ENCODE results near the gene RAB3D.

DNA sequence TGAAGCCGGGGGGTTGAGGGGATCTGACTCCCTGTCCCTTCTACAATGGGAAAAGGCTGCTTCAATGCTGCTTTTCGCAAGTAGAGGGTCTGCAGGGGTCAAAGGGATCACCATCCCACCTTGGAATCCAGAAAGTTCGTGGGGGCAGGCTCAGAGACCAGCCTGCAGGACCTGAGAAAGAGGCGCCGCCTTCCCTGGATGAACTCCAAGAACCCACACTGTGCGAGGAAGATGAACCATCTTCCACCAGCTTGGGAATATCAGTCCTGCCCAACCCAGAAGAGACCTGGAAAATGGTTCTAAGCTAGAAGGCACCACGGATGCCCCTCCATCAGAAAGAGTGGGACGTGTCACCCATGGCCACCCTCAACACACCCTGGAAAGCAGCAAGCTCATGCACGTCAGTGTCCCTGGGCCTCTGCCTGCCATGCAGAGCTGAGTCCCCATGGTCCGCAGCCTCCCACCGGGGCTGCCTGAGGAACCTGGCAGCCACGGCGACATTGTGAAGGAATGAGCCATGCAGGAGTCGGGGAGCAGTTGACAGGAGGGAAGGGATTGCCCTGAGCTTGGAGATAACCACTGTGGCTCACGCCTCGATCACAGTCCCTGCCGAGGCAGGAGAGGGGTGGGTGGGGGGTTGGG is 14.6 kb downstream of the RAB3D start:
- TF ChIP-seq TAF1 (IDR thresholded peaks at IDR 0.05; ENCODE audit: low read depth, low read length) = no peak
- TF ChIP-seq POLR2AphosphoS5 (IDR thresholded peaks at IDR 0.05; ENCODE audit: low read depth, low read length) = no peak
- TF ChIP-seq POLR2A (IDR thresholded peaks at IDR 0.05; ENCODE audit: low read depth, low read length) = no peak
